Measurements from ENCODE around the gene CCN2. TPM values are rescaled to one million over a fixed set of nuclear protein-coding genes. Genes with fewer than 3 reads are reported as not detected.

Gene CCN2
- total RNA-seq, 1 experiment from 2014 or later = 44.1 TPM

DNA sequence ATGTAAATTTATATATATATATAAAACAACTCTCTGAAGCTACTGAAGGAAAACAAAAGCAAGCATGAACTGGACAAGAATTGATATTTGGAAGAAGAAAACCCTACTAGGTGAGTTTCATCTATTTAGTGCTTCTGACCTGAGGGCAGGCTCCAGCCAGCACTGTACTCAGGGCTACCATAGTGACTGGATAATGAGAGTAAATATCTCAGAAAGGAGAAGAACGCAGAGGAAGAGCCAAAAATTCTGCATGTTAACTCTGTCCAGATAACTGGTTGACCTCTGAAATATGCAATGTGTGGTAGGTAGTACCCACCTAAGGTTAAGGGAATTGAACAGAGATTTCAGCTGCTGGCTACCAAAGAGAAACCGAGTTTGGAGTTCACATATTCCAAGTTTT, 41.4 kb upstream of the CCN2 start:
- no peak for DNase-seq
- no peak overlapping the region for H3K27ac ChIP-seq (ENCODE audit: insufficient read length, low read depth, low read length)
- no peak overlapping the region for H3K4me2 ChIP-seq (ENCODE audit: insufficient read depth, insufficient read length, low read length)
- H3K9me3 ChIP-seq (ENCODE audit: control insufficient read depth, low read depth, low read length) = no peaks in the 10 kb centered on the region
- H3K4me1 Mint-ChIP-seq = no peaks in the 10 kb centered on the region
- H2BK5ac ChIP-seq (ENCODE audit: insufficient read length, low read length) = no peak overlapping the region
- no peaks in the 10 kb centered on the region for H3K79me2 ChIP-seq (ENCODE audit: insufficient read depth, low read length)
- H3K56ac ChIP-seq (ENCODE audit: insufficient read length, low read depth, low read length) = no peak overlapping the region
- no peak overlapping the region for H3K9ac ChIP-seq (ENCODE audit: extremely low read depth, insufficient read length, low read length)
- H2BK15ac ChIP-seq (ENCODE audit: low read depth, low read length) = no peak overlapping the region
- H3K18ac ChIP-seq (ENCODE audit: insufficient read length, low read depth, low read length) = no peak overlapping the region
- H2BK20ac ChIP-seq (ENCODE audit: low read depth, low read length, poor library complexity, severe bottlenecking) = no peak overlapping the region
- H2AFZ ChIP-seq (ENCODE audit: low read length) = no peak overlapping the region
- no peak overlapping the region for H2BK12ac ChIP-seq (ENCODE audit: insufficient read length, low read depth, low read length)
- no peaks in the 10 kb centered on the region for H3K23me2 ChIP-seq (ENCODE audit: insufficient read length, low read depth, low read length, poor library complexity, severe bottlenecking)
- no peaks in the 10 kb centered on the region for H3K79me1 ChIP-seq (ENCODE audit: insufficient read depth, low read depth, low read length, poor library complexity, severe bottlenecking)
- no peak overlapping the region for H3K27ac Mint-ChIP-seq
- no peak overlapping the region for H4K8ac ChIP-seq (replicated peaks; ENCODE audit: insufficient read length, low read depth, low read length)
- H4K20me1 ChIP-seq (ENCODE audit: control insufficient read depth, insufficient read depth, insufficient read length) = no peaks in the 10 kb centered on the region
- H3K4me1 ChIP-seq (ENCODE audit: insufficient read depth, low read length) = no peaks in the 10 kb centered on the region
- H3K27me3 ChIP-seq (ENCODE audit: insufficient read depth, low read length) = no peaks in the 10 kb centered on the region
- no CpG with 5 or more reads among the region's 2 CpGs for WGBS (ENCODE audit: extremely low coverage, insufficient read length, low lambda C conversion rate)
- no peak overlapping the region for H2BK120ac ChIP-seq (ENCODE audit: low read depth, low read length, poor library complexity, severe bottlenecking)
- TF ChIP-seq, protein P1, sequence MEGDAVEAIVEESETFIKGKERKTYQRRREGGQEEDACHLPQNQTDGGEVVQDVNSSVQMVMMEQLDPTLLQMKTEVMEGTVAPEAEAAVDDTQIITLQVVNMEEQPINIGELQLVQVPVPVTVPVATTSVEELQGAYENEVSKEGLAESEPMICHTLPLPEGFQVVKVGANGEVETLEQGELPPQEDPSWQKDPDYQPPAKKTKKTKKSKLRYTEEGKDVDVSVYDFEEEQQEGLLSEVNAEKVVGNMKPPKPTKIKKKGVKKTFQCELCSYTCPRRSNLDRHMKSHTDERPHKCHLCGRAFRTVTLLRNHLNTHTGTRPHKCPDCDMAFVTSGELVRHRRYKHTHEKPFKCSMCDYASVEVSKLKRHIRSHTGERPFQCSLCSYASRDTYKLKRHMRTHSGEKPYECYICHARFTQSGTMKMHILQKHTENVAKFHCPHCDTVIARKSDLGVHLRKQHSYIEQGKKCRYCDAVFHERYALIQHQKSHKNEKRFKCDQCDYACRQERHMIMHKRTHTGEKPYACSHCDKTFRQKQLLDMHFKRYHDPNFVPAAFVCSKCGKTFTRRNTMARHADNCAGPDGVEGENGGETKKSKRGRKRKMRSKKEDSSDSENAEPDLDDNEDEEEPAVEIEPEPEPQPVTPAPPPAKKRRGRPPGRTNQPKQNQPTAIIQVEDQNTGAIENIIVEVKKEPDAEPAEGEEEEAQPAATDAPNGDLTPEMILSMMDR (conservative IDR thresholded peaks at IDR 0.05) = no peak
- H3K36me3 Mint-ChIP-seq (ENCODE audit: insufficient read depth in 1 of 3, low read depth in 3 of 3) = peaks cover 0 to 5% (median 0%) of the 10 kb centered on the region in 3 experiments; a peak in 2 of 7 replicates
- H2AK5ac ChIP-seq (ENCODE audit: insufficient read length, low read length) = no peak overlapping the region
- no peak overlapping the region for H3K4me3 Mint-ChIP-seq
- no peaks in the 10 kb centered on the region for H3K27me3 Mint-ChIP-seq (ENCODE audit: low read depth)
- H3K9me3 Mint-ChIP-seq = no peaks in the 10 kb centered on the region
- no peak overlapping the region for H4K91ac ChIP-seq (ENCODE audit: insufficient read length, low read depth, low read length)
- no peak overlapping the region for H4K5ac ChIP-seq (ENCODE audit: insufficient read length, low read depth, low read length)
- no peak overlapping the region for H3K14ac ChIP-seq (ENCODE audit: insufficient read depth, low read length)
- no peak overlapping the region for H3K23ac ChIP-seq (ENCODE audit: insufficient read length, low read depth, low read length)
- no peak overlapping the region for H3T11ph ChIP-seq (ENCODE audit: low read length)
- H3K4ac ChIP-seq (ENCODE audit: low read depth, low read length) = no peak overlapping the region

Data from H9 (cell line).